ACC112 (cell line): ENCODE data around the gene IHH.

ENCODE experiments used
- H2AFZ ChIP-seq: fragments of 200-600 bp; sonication (generic); one replicate; pipeline ENCODE4 v1.6.0; 2017; ENCODE audit warnings: antibody characterized with exemption, low read length; ENCODE audit not compliant: unreplicated experiment
- H3K27ac ChIP-seq: fragments of 200-600 bp; sonication (generic); 2 replicates; pipeline ENCODE4 v1.5.1; 2014; ENCODE audit warnings: low read depth, mild to moderate bottlenecking, antibody characterized with exemption, low read length, moderate library complexity
- H3K27me3 ChIP-seq: fragments of 200-600 bp; sonication (generic); 2 replicates; pipeline ENCODE4 v1.6.1; 2014; ENCODE audit warnings: mild to moderate bottlenecking, antibody characterized with exemption, low read length, moderate library complexity, mixed read lengths; ENCODE audit not compliant: insufficient read depth
- H3K36me3 ChIP-seq: fragments of 200-600 bp; sonication (generic); 2 replicates; pipeline ENCODE4 v1.6.1; 2016; ENCODE audit warnings: mild to moderate bottlenecking, antibody characterized with exemption, low read length, moderate library complexity, mixed read lengths; ENCODE audit not compliant: insufficient read depth
- H3K4me1 ChIP-seq: fragments of 200-600 bp; sonication (generic); one replicate; pipeline ENCODE4 v1.6.1; 2016; ENCODE audit warnings: low read length, mixed read lengths; ENCODE audit not compliant: insufficient read depth, unreplicated experiment, control insufficient read depth
- H3K4me3 ChIP-seq: fragments of 200-600 bp; sonication (generic); 2 replicates; pipeline ENCODE4 v1.5.1; 2014; ENCODE audit warnings: mild to moderate bottlenecking, low read depth, low read length
- H3K79me2 ChIP-seq: fragments of 200-600 bp; sonication (generic); one replicate; pipeline ENCODE4 v1.6.0; 2016; ENCODE audit warnings: low read length; ENCODE audit not compliant: control insufficient read depth, unreplicated experiment, insufficient read depth

IHH gene

DNA sequence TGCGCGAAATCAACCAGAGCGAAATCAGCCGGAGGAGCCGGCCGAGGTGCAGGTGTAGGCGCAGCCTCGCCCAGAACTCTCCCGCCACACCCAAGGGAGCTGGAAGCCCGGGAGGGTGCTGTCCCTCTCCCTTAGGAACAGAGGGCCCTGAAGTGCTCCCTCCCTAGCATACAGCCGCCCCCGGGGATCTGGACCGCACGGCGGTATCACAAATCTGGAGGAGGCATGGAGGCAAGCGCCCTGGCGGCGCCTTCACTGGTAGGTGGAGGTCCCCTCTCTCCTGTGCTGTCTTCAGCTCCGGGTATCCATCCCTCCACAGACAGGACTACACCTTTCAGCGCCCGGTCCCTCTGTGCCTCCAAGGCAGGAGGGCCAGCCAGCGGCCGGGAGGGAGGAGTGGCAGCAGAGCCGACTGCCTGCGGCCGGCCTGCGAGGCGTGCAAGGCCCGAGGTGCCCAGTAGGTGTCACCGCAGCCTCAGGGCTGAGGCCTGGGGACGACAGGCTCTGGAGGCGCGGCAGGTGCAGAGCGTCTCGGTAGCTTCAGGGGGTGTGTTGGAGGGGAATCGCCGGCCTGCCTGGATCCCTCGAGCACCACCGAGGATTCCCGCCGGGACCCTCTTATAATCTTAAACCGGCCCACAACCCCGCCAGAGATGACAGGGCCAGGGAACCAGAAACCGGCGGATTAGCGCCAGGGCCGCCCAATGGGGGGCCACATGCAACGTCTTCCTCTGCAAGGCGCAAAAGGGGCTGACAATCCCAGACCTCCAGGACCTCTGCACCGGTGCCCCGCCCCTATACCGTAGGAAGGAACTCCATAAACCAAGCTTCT, 2.8 kb downstream of the IHH start:
- H3K27me3 ChIP-seq = peaks cover 74% of the 10 kb centered on the region
- H3K36me3 ChIP-seq = no peaks in the 10 kb centered on the region
- H3K4me1 ChIP-seq = peaks cover 9% of the 10 kb centered on the region
- H3K27ac ChIP-seq = no peak overlapping the region
- no peaks in the 10 kb centered on the region for H3K79me2 ChIP-seq
- H3K4me3 ChIP-seq = peak overlapping the region; percentile 44
- H2AFZ ChIP-seq = no peak overlapping the region

DNA sequence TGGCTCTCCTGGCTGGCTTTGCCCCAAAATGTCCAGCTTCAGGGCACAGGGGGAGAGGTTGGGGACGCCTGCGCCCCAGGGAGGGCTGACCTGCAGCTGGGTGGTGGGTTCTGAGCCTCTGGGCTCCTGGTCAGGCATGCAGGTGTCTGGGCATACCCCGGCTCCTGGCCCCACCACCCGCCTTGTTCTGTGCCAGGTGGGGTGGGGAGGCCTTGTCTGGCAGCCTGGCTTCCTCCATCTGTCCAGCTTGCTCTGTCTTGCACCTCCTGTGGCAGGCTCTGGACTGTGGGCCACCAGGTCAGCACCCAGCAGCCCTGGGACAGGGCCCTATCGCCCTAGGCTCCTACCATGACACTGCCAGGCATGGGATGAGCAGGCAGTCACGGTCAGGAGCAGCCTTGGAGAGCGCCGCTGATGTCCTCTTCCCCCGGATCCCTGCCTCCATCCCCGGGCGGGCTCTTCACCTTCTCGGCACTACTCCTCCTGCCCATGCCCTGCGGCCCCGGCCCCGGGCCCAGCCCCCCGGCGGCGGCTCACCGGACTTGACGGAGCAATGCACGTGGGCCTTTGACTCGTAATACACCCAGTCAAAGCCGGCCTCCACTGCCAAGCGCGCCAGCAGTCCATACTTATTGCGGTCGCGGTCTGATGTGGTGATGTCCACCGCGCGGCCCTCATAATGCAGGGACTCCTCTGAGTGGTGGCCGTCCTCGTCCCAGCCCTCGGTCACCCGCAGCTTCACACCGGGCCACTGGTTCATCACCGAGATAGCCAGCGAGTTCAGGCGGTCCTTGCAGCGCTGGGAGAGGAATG, 3.6 kb downstream of the IHH start:
- no peak overlapping the region for H3K27ac ChIP-seq
- no peaks in the 10 kb centered on the region for H3K79me2 ChIP-seq
- no peaks in the 10 kb centered on the region for H3K36me3 ChIP-seq
- H3K4me1 ChIP-seq = peaks cover 9% of the 10 kb centered on the region
- peaks cover 74% of the 10 kb centered on the region for H3K27me3 ChIP-seq
- H2AFZ ChIP-seq = no peak overlapping the region
- H3K4me3 ChIP-seq = peak overlapping the region; percentile 44

DNA sequence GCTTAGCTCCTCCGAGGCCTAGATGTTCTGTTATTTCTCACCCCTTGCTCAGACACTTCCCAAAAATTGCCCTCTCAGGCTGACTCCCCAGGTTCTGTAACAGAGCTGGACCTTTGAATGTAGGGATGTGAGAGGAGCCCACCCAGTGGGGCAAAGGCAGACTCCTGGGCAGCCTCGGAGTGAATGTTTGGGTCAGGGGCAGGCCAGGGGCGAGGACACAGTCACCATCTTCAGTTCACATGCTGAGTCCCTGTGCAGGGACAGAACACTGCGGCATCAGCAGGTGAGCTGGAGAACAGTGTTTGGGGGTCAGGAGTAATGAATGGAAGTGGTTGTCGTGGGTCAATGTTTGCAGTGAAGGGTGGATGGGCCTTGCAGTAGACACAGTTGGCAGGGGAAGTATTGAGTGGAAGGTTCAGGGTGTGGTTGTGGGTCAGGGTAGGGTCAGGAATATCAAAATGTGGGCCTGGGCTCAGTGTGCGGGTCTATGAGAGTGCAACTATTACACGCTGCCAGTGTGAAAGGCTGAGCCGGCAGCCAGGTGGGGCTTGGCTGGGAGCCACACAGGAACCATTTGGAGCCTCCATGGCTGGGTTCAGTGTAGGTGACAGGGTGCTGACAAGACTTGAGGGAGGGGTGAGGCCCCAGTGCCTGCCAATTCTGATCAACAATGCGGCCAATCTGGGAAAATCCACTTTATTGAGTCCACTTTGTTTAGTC, 4.4 kb downstream of the IHH start:
- no peaks in the 10 kb centered on the region for H3K36me3 ChIP-seq
- no peak overlapping the region for H3K4me3 ChIP-seq
- peaks cover 9% of the 10 kb centered on the region for H3K4me1 ChIP-seq
- no peak overlapping the region for H3K27ac ChIP-seq
- H2AFZ ChIP-seq = no peak overlapping the region
- H3K27me3 ChIP-seq = peaks cover 73% of the 10 kb centered on the region
- no peaks in the 10 kb centered on the region for H3K79me2 ChIP-seq

DNA sequence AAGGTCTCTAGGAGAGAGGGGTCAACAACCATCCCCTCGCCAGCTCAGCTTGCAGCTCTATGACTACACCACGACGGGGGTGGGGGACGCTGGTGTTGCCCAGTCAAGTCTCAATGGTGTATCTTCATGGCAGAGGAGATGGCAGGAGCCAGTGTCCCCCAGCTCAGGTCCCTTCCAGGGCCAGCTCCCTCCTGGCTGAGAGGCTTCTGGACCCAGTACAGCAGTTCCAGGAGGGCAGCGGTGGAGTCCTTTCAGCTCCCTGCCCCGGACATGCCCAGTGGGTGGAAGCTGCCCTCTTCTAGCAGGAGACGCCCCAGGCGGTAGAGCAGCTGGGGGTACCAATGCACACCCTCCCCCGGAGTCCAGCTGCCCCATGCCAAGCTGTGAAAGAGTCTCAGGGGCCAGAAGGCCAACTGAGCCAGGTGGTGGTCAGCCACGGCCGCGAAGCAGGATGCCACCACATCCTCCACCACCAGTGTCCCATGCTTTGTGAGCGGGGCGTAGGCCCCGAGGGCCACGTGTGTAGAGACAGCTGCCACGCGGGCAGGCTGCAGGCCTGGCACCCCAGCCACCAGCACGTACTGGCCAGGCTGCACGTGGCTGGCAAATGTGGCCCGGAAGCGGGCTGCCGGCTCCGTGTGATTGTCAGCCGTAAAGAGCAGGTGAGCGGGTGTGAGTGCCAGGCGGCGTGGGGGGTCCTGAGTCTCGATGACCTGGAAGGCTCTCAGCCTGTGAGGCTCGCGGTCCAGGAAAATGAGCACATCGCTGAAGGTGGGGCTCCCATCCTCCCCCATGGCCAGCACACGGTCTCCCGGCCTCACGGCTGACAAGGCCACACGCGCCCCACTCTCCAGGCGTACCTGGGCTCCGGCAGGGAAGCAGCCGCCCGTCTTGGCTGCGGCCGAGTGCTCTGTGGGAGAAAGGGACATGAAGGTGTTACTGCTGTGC, 5.5 kb downstream of the IHH start:
- H3K27ac ChIP-seq = no peak overlapping the region
- peaks cover 9% of the 10 kb centered on the region for H3K4me1 ChIP-seq
- no peak overlapping the region for H2AFZ ChIP-seq
- H3K4me3 ChIP-seq = no peak overlapping the region
- H3K36me3 ChIP-seq = no peaks in the 10 kb centered on the region
- peaks cover 76% of the 10 kb centered on the region for H3K27me3 ChIP-seq
- H3K79me2 ChIP-seq = no peaks in the 10 kb centered on the region

DNA sequence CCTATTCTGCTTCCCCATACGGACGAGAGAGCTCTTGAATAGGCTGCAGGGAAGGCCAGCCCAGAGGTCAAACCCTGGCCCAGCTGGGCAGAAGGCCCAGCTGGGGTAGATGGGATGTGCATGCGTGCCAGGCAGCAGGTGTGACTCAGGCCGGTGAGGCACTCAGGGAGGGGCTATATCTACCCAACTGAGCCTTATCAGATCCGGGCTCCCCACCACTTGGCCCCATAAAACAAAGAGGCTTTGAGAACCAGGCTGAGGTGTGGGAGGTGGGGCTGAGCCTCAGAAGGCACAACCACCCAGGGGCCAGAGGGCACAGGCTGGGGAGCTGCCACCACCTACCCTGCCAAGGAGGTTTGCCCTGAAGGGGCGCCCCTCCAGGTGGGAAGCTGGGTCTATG, 11.4 kb downstream of the IHH start:
- H2AFZ ChIP-seq = no peak overlapping the region
- H3K4me3 ChIP-seq = no peak overlapping the region
- H3K4me1 ChIP-seq = no peaks in the 10 kb centered on the region
- H3K27me3 ChIP-seq = peaks cover 80% of the 10 kb centered on the region
- H3K36me3 ChIP-seq = no peaks in the 10 kb centered on the region
- H3K79me2 ChIP-seq = no peaks in the 10 kb centered on the region
- no peak overlapping the region for H3K27ac ChIP-seq

DNA sequence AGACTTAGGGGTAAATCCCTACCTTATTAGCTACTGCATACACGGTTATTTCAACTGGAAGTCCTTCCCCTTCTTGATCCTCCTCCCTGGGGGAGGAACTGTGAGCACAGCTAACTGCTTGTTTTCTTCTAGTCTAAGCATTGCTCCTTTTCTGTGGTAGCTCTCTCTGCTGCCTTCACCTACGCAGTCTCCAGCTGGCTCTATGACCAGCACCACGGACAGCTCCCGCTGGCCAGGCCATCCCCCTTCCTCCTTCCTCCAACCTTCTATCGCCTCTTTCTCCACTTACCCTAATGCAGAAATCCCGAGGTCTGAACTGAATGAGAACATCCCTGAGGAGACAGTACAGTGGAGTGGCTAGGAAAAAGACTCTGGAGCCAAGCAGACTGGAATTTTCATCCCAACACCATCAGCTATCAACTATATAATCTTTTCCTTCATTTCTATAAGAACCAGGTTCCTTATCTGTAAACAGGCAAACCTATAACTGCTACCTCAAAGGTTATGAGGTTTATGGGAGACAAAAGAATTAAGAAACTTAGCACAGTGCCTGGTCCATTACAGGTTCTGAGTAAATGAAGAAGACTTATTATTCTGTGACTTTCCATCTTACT, 14.7 kb downstream of the IHH start:
- Histone ChIP-seq H3K4me3 (no peak overlapping the region), H3K27me3 (peaks cover 89% of the 10 kb centered on the region), H3K36me3 (no peaks in the 10 kb centered on the region), H3K4me1 (no peaks in the 10 kb centered on the region), H3K27ac (no peak overlapping the region), H3K79me2 (no peaks in the 10 kb centered on the region), H2AFZ (no peak overlapping the region)

DNA sequence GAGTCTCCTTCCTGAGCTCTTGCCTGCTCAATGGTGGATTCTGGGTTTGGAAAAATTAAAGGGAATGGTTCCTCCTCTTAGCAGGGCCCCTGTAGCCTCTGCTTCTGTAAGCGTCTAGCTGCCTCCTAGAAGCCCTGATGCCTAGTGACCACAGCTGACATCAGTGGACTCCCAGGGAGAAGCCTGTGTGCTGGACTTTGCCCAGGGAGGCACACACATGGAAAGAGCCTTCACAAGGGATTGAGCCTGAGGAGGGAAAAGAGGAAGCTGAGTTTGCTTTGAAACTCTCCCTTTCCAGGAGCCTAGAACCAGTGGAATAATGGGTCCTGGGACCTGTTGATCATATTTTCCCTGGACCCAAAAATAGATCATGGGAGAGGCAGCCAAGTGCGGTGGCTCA, 18.0 kb downstream of the IHH start:
- Histone ChIP-seq H3K79me2 (no peaks in the 10 kb centered on the region), H3K36me3 (no peaks in the 10 kb centered on the region), H2AFZ (no peak overlapping the region), H3K27ac (no peak overlapping the region), H3K27me3 (peaks cover 86% of the 10 kb centered on the region), H3K4me1 (no peaks in the 10 kb centered on the region), H3K4me3 (no peak overlapping the region)

DNA sequence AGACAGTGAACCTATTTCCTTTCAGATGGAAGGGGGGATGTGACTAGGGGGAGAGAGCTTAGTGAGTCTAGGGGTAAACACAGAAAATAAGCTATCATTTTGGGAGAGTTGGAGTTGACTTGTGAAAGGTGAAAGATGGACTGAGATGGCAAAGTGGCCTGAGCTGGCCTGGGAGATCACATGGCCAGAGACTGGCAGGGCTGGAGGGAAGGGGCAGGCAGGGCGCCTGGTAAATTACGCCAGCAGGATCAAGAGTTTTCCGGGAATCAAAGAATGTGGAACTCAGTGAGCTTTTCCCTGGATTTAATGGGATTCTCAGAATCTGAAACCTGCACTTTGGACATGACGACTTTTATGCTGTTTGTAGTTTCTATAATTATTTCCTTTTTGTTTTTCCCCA, 18.6 kb downstream of the IHH start:
- Histone ChIP-seq H3K27me3 (peaks cover 83% of the 10 kb centered on the region), H3K4me3 (no peak overlapping the region), H2AFZ (no peak overlapping the region), H3K27ac (no peak overlapping the region), H3K79me2 (no peaks in the 10 kb centered on the region), H3K36me3 (no peaks in the 10 kb centered on the region), H3K4me1 (no peaks in the 10 kb centered on the region)

DNA sequence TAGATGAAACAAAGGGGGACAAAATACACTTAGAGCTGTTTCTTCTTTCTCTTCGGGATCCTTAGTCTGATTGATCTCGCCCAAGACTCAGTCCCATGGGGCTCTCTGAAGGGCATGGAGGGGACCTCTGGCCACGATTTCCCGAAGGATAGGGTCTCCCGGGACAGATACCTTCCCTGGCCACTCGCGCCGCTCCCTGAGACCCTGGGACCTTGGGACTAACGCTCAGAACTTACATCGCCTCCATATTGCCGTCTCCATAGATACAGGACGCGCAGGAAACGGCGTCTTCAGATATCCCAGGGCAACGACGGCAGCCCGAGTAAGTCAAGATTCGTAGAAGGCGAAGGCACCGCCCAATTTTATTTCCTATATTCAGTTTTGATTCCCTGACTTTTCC, 19.5 kb downstream of the IHH start, which contains the start of gene CFAP65:
CFAP65 (minus strand) TSS at position 265 of the 400 bp plus-strand sequence. CDS start 2,468 bp downstream, outside the sequence.
- Histone ChIP-seq H2AFZ (peak within 1 kb of the TSS; percentile 47), H3K36me3 (no peaks in the 10 kb centered on the region), H3K79me2 (no peaks in the 10 kb centered on the region), H3K27ac (no peak within 1 kb of the TSS), H3K27me3 (peaks cover 81% of the 10 kb centered on the region), H3K4me3 (peak within 1 kb of the TSS; percentile 74), H3K4me1 (no peaks in the 10 kb centered on the region)
